ENCODE results near the gene CHCT1. TPM values are rescaled to one million over a fixed set of nuclear protein-coding genes. Genes with fewer than 3 reads are reported as not detected.

Gene CHCT1
- total RNA-seq, 1 experiment from 2014 or later, result not detected

DNA sequence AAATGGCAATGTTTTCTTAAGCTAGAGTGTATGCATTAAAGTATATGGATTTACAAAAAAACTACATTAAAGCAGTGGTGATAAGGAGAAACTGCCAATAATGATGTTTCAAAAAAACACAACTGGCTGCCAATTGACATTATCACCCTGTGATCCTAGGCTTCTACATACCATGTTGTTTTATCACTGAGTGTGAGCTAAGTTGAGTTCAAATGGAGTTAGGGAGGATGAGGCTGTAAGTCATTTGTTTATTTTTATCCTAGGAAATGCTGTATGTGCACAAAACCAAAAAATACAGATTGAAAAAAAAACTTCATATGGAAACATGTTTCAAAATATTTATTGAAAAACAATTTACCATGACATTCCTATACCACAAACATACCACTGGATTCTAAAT lies 22.9 kb downstream of the CHCT1 start:
- in situ Hi-C loops (cut with HindIII; ENCODE audit: low pct_unique_long_range_greater_than_20kb, low sequenced_read_pairs), result no loop called here
- Histone ChIP-seq H3K27me3 (ENCODE audit: control insufficient read depth, insufficient read depth, low read length) (no peaks in the 10 kb centered on the region), H3K36me3 (ENCODE audit: control insufficient read depth, insufficient read depth, low read length) (peaks cover 7% of the 10 kb centered on the region; the same call in 1 of the 2 replicates), H3K9me3 (ENCODE audit: control insufficient read depth, insufficient read depth, low read depth, low read length) (no peaks in the 10 kb centered on the region), H3K27ac (ENCODE audit: low read length) (no peak overlapping the region), H3K4me1 (ENCODE audit: control insufficient read depth, insufficient read depth, low read length) (no peaks in the 10 kb centered on the region), H3K4me3 (ENCODE audit: low read depth in 2 of 2, low read length in 2 of 2) (no peak overlapping the region)
- ATAC-seq (no peak), DNase-seq (ENCODE audit: low read depth, low spot score) (no peak)
- ChIA-PET CTCF (no interaction called here), POLR2A (no interaction called here)
- no TSS peak for BruUV-seq (replicated peaks)
- TF ChIP-seq POLR2AphosphoS5 (IDR thresholded peaks at IDR 0.05; ENCODE audit: low read depth, low read length) (no peak), SIN3A (IDR thresholded peaks at IDR 0.05; ENCODE audit: borderline replicate concordance, insufficient read depth, low read depth, low read length) (no peak), TCF7L2 (IDR thresholded peaks at IDR 0.05; ENCODE audit: low read depth, low read length) (no peak)
- TF ChIP-seq, protein P1, sequence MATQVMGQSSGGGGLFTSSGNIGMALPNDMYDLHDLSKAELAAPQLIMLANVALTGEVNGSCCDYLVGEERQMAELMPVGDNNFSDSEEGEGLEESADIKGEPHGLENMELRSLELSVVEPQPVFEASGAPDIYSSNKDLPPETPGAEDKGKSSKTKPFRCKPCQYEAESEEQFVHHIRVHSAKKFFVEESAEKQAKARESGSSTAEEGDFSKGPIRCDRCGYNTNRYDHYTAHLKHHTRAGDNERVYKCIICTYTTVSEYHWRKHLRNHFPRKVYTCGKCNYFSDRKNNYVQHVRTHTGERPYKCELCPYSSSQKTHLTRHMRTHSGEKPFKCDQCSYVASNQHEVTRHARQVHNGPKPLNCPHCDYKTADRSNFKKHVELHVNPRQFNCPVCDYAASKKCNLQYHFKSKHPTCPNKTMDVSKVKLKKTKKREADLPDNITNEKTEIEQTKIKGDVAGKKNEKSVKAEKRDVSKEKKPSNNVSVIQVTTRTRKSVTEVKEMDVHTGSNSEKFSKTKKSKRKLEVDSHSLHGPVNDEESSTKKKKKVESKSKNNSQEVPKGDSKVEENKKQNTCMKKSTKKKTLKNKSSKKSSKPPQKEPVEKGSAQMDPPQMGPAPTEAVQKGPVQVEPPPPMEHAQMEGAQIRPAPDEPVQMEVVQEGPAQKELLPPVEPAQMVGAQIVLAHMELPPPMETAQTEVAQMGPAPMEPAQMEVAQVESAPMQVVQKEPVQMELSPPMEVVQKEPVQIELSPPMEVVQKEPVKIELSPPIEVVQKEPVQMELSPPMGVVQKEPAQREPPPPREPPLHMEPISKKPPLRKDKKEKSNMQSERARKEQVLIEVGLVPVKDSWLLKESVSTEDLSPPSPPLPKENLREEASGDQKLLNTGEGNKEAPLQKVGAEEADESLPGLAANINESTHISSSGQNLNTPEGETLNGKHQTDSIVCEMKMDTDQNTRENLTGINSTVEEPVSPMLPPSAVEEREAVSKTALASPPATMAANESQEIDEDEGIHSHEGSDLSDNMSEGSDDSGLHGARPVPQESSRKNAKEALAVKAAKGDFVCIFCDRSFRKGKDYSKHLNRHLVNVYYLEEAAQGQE (IDR thresholded peaks at IDR 0.05; ENCODE audit: insufficient read depth in 1 of 2, low read depth in 2 of 2, low read length in 1 of 2), result no peak
- TF ChIP-seq, protein P2, sequence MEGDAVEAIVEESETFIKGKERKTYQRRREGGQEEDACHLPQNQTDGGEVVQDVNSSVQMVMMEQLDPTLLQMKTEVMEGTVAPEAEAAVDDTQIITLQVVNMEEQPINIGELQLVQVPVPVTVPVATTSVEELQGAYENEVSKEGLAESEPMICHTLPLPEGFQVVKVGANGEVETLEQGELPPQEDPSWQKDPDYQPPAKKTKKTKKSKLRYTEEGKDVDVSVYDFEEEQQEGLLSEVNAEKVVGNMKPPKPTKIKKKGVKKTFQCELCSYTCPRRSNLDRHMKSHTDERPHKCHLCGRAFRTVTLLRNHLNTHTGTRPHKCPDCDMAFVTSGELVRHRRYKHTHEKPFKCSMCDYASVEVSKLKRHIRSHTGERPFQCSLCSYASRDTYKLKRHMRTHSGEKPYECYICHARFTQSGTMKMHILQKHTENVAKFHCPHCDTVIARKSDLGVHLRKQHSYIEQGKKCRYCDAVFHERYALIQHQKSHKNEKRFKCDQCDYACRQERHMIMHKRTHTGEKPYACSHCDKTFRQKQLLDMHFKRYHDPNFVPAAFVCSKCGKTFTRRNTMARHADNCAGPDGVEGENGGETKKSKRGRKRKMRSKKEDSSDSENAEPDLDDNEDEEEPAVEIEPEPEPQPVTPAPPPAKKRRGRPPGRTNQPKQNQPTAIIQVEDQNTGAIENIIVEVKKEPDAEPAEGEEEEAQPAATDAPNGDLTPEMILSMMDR (IDR thresholded peaks at IDR 0.05), result no peak
- intact Hi-C loops (cut with micrococcal nuclease; ENCODE audit: unreplicated experiment), result no loop called here

DNA sequence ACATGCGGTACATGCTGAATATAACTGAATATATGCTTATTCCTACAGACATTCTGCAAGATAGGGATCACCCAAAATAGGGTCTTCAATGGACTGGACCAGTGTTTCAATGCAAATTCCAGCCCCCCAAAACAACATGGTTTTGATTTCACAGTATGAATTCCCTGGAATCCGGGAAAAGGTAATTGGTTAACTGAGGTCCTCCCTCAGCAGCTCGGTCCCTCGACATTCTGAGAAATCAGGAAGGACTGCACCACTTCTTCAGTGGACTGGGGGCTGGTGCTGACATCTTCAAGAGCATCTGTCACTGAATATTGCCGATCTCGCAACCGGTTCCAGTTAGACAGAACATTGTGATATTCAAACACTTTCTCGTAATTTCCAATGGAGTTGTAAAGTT lies 25.1 kb downstream of the CHCT1 start:
- BruUV-seq (replicated peaks), result no TSS peak
- H3K4me1 ChIP-seq (ENCODE audit: control insufficient read depth, insufficient read depth, low read length), result no peaks in the 10 kb centered on the region
- in situ Hi-C loops (cut with HindIII; ENCODE audit: low pct_unique_long_range_greater_than_20kb, low sequenced_read_pairs) (no loop called here), intact Hi-C loops (cut with micrococcal nuclease; ENCODE audit: unreplicated experiment) (no loop called here)
- H3K27me3 ChIP-seq (ENCODE audit: control insufficient read depth, insufficient read depth, low read length), result no peaks in the 10 kb centered on the region
- DNase-seq (ENCODE audit: low read depth, low spot score) (no peak), ATAC-seq (no peak)
- peaks cover 7% of the 10 kb centered on the region; the same call in 1 of the 2 replicates for H3K36me3 ChIP-seq (ENCODE audit: control insufficient read depth, insufficient read depth, low read length)
- H3K9me3 ChIP-seq (ENCODE audit: control insufficient read depth, insufficient read depth, low read depth, low read length), result no peaks in the 10 kb centered on the region
- H3K27ac ChIP-seq (ENCODE audit: low read length), result no peak overlapping the region
- TF ChIP-seq POLR2AphosphoS5 (IDR thresholded peaks at IDR 0.05; ENCODE audit: low read depth, low read length) (no peak), TCF7L2 (IDR thresholded peaks at IDR 0.05; ENCODE audit: low read depth, low read length) (no peak), SIN3A (IDR thresholded peaks at IDR 0.05; ENCODE audit: borderline replicate concordance, insufficient read depth, low read depth, low read length) (no peak)
- TF ChIP-seq, protein P2 (IDR thresholded peaks at IDR 0.05), result no peak
- TF ChIP-seq, protein P1 (IDR thresholded peaks at IDR 0.05; ENCODE audit: insufficient read depth in 1 of 2, low read depth in 2 of 2, low read length in 1 of 2), result no peak
- CTCF ChIA-PET, result no interaction called here
- no peak overlapping the region for H3K4me3 ChIP-seq (ENCODE audit: low read depth in 2 of 2, low read length in 2 of 2)
- POLR2A ChIA-PET, result no interaction called here

All from Panc1 (cell line).